Astrocyte (in vitro differentiated cells and primary cell): ENCODE data around the gene MVP. TPM values are rescaled to one million over a fixed set of nuclear protein-coding genes. Genes with fewer than 3 reads are reported as not detected.
A peak's percentile ranks its signal among the peaks of the same experiment; 100 is the strongest.

Source experiments
- DNase-seq: peaks from one replicate; pipeline ENCODE4 v3.0.0-alpha.2; 2010; ENCODE audit warnings: low read depth
- FAIRE-seq: peaks from 2 replicates; lab custom pipeline; 2011; peaks lifted over from hg19 to GRCh38; lab: Jason Lieb, UNC
- H2AFZ ChIP-seq: 2 replicates; pipeline ENCODE4 v1.6.0; 2012; ENCODE audit warnings: low read depth, low read length, inconsistent platforms
- H3K27ac ChIP-seq: 2 replicates; pipeline ENCODE4 v1.5.1; 2011; ENCODE audit warnings: low read depth, low read length, inconsistent platforms
- H3K27me3 ChIP-seq: 2 replicates; pipeline ENCODE4 v1.6.0; 2011; ENCODE audit warnings: low read length, inconsistent platforms; ENCODE audit not compliant: insufficient read depth
- H3K36me3 ChIP-seq: 2 replicates; pipeline ENCODE4 v1.5.1; 2011; ENCODE audit warnings: low read length, inconsistent platforms; ENCODE audit not compliant: insufficient read depth
- H3K4me1 ChIP-seq: 2 replicates; pipeline ENCODE4 v1.5.1; 2011; ENCODE audit warnings: low read length, inconsistent platforms; ENCODE audit not compliant: insufficient read depth
- H3K4me2 ChIP-seq: 2 replicates; pipeline ENCODE4 v1.6.0; 2012; ENCODE audit warnings: low read length, inconsistent platforms
- H3K4me3 ChIP-seq: 2 replicates; pipeline ENCODE4 v1.5.1; 2011; ENCODE audit warnings: low read depth, mild to moderate bottlenecking, low read length, inconsistent platforms; ENCODE audit not compliant: insufficient read depth
- H3K79me2 ChIP-seq: 2 replicates; pipeline ENCODE4 v1.6.0; 2012; ENCODE audit warnings: mild to moderate bottlenecking, low read length, inconsistent platforms; ENCODE audit not compliant: insufficient read depth
- H3K9ac ChIP-seq: 2 replicates; pipeline ENCODE4 v1.6.0; 2012; ENCODE audit warnings: mild to moderate bottlenecking, low read length, inconsistent platforms
- H3K9me3 ChIP-seq: 2 replicates; pipeline ENCODE4 v1.5.1; 2012; ENCODE audit warnings: low read depth, mild to moderate bottlenecking, low read length, inconsistent platforms; ENCODE audit not compliant: insufficient read depth
- H4K20me1 ChIP-seq: 2 replicates; pipeline ENCODE4 v1.6.0; 2012; ENCODE audit warnings: low read length, inconsistent platforms; ENCODE audit not compliant: insufficient read depth
- H3K27ac Mint-ChIP-seq: one replicate; pipeline ENCODE4 v1.8.0; 2021; ENCODE audit warnings: mild to moderate bottlenecking, mixed read lengths; ENCODE audit not compliant: unreplicated experiment
- H3K27me3 Mint-ChIP-seq: one replicate; pipeline ENCODE4 v1.8.0; 2021; ENCODE audit warnings: low read depth, mixed read lengths; ENCODE audit not compliant: unreplicated experiment
- H3K36me3 Mint-ChIP-seq: one replicate; pipeline ENCODE4 v1.8.0; 2021; ENCODE audit warnings: low read depth, mixed read lengths; ENCODE audit not compliant: unreplicated experiment
- H3K4me1 Mint-ChIP-seq: one replicate; pipeline ENCODE4 v1.8.0; 2021; ENCODE audit warnings: low read depth, mixed read lengths; ENCODE audit not compliant: unreplicated experiment
- H3K4me3 Mint-ChIP-seq: one replicate; pipeline ENCODE4 v1.8.0; 2021; ENCODE audit warnings: mild to moderate bottlenecking, moderate library complexity, mixed read lengths; ENCODE audit not compliant: unreplicated experiment
- H3K9me3 Mint-ChIP-seq: one replicate; pipeline ENCODE4 v1.8.0; 2021; ENCODE audit warnings: mild to moderate bottlenecking, mixed read lengths; ENCODE audit not compliant: unreplicated experiment
- CTCF ChIP-seq: IDR thresholded peaks from 2 replicates; pipeline ENCODE4 v1.5.1; 2011; ENCODE audit warnings: low read depth, mild to moderate bottlenecking, inconsistent platforms, low read length, moderate library complexity; ENCODE audit not compliant: insufficient read depth
- EZH2 ChIP-seq: IDR thresholded peaks from 2 replicates; pipeline ENCODE4 v1.6.1; 2012; ENCODE audit warnings: mild to moderate bottlenecking, low read length, inconsistent platforms; ENCODE audit not compliant: insufficient read depth
- total RNA-seq: library from RNA; stranded (reverse); gene quantifications from 2 replicates; pipeline ENCODE4 v1.2.1, GENCODE V29; 2021

MVP gene
- total RNA-seq, 1 donor from 2014 or later = 38.7 TPM

- H3K4me3 ChIP-seq = no peak overlapping the region
- peaks cover 7% of the 10 kb centered on the region for H3K4me1 Mint-ChIP-seq
- no peak for TF ChIP-seq CTCF
- no peak for TF ChIP-seq EZH2
- H3K4me3 Mint-ChIP-seq = no peak overlapping the region
- H3K27me3 ChIP-seq = no peaks in the 10 kb centered on the region
- no peak for DNase-seq
- peaks cover 7% of the 10 kb centered on the region for H3K36me3 Mint-ChIP-seq
- H3K27ac Mint-ChIP-seq = no peak overlapping the region
- peaks cover 65% of the 10 kb centered on the region for H3K79me2 ChIP-seq
- no peaks in the 10 kb centered on the region for H3K27me3 Mint-ChIP-seq
- H3K9ac ChIP-seq = no peak overlapping the region
- no peak overlapping the region for H2AFZ ChIP-seq
- H3K4me1 ChIP-seq = peaks cover 11% of the 10 kb centered on the region
- H4K20me1 ChIP-seq = peaks cover 5% of the 10 kb centered on the region
- no peaks in the 10 kb centered on the region for H3K9me3 ChIP-seq
- peaks cover 19% of the 10 kb centered on the region for H3K36me3 ChIP-seq
- no peak overlapping the region for H3K4me2 ChIP-seq
- no peaks in the 10 kb centered on the region for H3K9me3 Mint-ChIP-seq
- no peak overlapping the region for H3K27ac ChIP-seq
- no peak for FAIRE-seq
Observed at GRCh38 chr16:29794231-29794710, 26.0 kb upstream of the MVP start.

GRCh38 chr16:29802416-29802935 is 17.8 kb upstream of the MVP start:
- Histone ChIP-seq H3K36me3 (peaks cover 22% of the 10 kb centered on the region), H3K9me3 (no peaks in the 10 kb centered on the region), H3K27ac (no peak overlapping the region), H3K27me3 (no peaks in the 10 kb centered on the region), H4K20me1 (no peaks in the 10 kb centered on the region), H3K9ac (no peak overlapping the region), H3K79me2 (peaks cover 5% of the 10 kb centered on the region), H3K4me2 (no peak overlapping the region), H2AFZ (no peak overlapping the region), H3K4me3 (no peak overlapping the region), H3K4me1 (peaks cover 9% of the 10 kb centered on the region)
- H3K9me3 Mint-ChIP-seq = no peaks in the 10 kb centered on the region
- H3K27ac Mint-ChIP-seq = no peak overlapping the region
- no peaks in the 10 kb centered on the region for H3K27me3 Mint-ChIP-seq
- TF ChIP-seq EZH2 (no peak), CTCF (no peak)
- FAIRE-seq (no peak), DNase-seq (no peak)
- peaks cover 14% of the 10 kb centered on the region for H3K36me3 Mint-ChIP-seq
- H3K4me3 Mint-ChIP-seq = peak overlapping the region; percentile 41
- H3K4me1 Mint-ChIP-seq = peaks cover 6% of the 10 kb centered on the region

DNA sequence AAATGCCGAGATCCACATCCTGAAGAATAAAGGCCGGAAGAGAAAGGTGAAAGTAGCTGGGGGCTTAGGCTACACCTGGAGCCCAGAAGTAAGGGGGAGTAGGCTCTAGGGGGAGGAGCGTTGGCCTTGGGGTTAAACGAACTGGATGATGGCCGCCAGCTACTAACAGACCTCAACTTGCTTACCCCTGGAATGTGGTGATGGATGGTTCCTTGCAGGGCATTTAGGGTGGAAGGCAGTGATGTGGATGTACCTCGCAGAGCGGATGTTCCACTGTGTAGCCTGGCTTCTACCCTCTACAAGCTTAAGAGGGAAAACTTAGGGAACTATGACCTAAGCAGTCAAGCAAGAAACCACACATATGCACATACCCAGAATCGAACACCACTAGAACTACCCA is 16.2 kb upstream of the MVP start:
- peak overlapping the region; percentile 75 for H3K27ac Mint-ChIP-seq
- peaks cover 11% of the 10 kb centered on the region for H4K20me1 ChIP-seq
- peaks cover 13% of the 10 kb centered on the region for H3K4me1 Mint-ChIP-seq
- H3K9me3 ChIP-seq = no peaks in the 10 kb centered on the region
- no peaks in the 10 kb centered on the region for H3K27me3 ChIP-seq
- peaks cover 15% of the 10 kb centered on the region for H3K36me3 Mint-ChIP-seq
- no peaks in the 10 kb centered on the region for H3K27me3 Mint-ChIP-seq
- H3K4me1 ChIP-seq = peaks cover 15% of the 10 kb centered on the region
- peak overlapping the region; percentile 85 for H3K4me3 Mint-ChIP-seq
- H3K79me2 ChIP-seq = peaks cover 20% of the 10 kb centered on the region
- no peak for TF ChIP-seq EZH2
- no peak for TF ChIP-seq CTCF
- peaks cover 11% of the 10 kb centered on the region for H3K36me3 ChIP-seq
- H3K27ac ChIP-seq = no peak overlapping the region
- peak overlapping the region; percentile 96 for H3K4me2 ChIP-seq
- no peak overlapping the region for H2AFZ ChIP-seq
- no peak overlapping the region for H3K4me3 ChIP-seq
- H3K9me3 Mint-ChIP-seq = no peaks in the 10 kb centered on the region
- FAIRE-seq (no peak), DNase-seq (no peak)
- H3K9ac ChIP-seq = peak overlapping the region; percentile 94
